AG04450 (cell line): ENCODE measurements around the gene HADHB. TPM values are rescaled to one million over a fixed set of nuclear protein-coding genes. Genes with fewer than 3 reads are reported as not detected.

Experiments
- CTCF ChIA-PET: fragments of 300-600, 350-600 bp; formaldehyde crosslinking; extraction: SDS; loops from one replicate; lab custom pipeline; 2022; ENCODE audit warnings: antibody characterized with exemption, inconsistent platforms; lab: Charles Lee
- POLR2A ChIA-PET: fragments of 350-600 bp; formaldehyde crosslinking; extraction: SDS; loops from one replicate; lab custom pipeline; 2021; ENCODE audit warnings: antibody characterized with exemption, inconsistent platforms; lab: Yijun Ruan, JAX
- DNase-seq: peaks from one replicate; pipeline ENCODE4 v3.0.0-alpha.2; 2011; ENCODE audit warnings: low read depth, low spot score
- H3K27ac ChIP-seq: one replicate; pipeline ENCODE4 v1.5.1; 2012; ENCODE audit warnings: low read depth, low read length, control low read depth
- H3K27me3 ChIP-seq: one replicate; pipeline ENCODE4 v1.6.0; 2012; ENCODE audit warnings: low read length; ENCODE audit not compliant: control insufficient read depth, insufficient read depth
- H3K4me3 ChIP-seq: 2 replicates; pipeline ENCODE4 v1.5.1; 2011; ENCODE audit warnings: mild to moderate bottlenecking, low read depth, low read length, control low read depth
- H3K9me3 ChIP-seq: 2 replicates; pipeline ENCODE4 v1.5.1; 2012; ENCODE audit warnings: low read length; ENCODE audit not compliant: control insufficient read depth, insufficient read depth
- CTCF ChIP-seq: IDR thresholded peaks from 2 replicates; pipeline ENCODE4 v1.5.1; 2011; ENCODE audit warnings: low read depth, low read length, control low read depth, inconsistent platforms
- polyA plus RNA-seq: library from polyadenylated mRNA; depleted of rRNA; stranded (reverse); fragments of >200 nt; gene quantifications from 2 replicates; pipeline ENCODE4 v1.2.3, GENCODE V29; 2011

Gene HADHB
- polyA plus RNA-seq, 1 experiment, result 162 TPM

GRCh38 chr2:26285931-26286330 lies 41.2 kb downstream of the HADHB start:
- Histone ChIP-seq H3K27ac (no peak overlapping the region), H3K27me3 (no peaks in the 10 kb centered on the region), H3K4me3 (no peak overlapping the region), H3K9me3 (no peaks in the 10 kb centered on the region)
- DNase-seq, result no peak
- CTCF ChIA-PET, result no interaction called here
- POLR2A ChIA-PET, result no interaction called here
- TF ChIP-seq CTCF, result no peak

GRCh38 chr2:26290001-26290400 lies 45.3 kb downstream of the HADHB start:
- POLR2A ChIA-PET, result interaction anchor here (1.4 kb wide), 1 partner anchor 56 kb away, joined by 3 read pairs; no protein-coding TSS in a partner anchor
- no peaks in the 10 kb centered on the region for H3K27me3 ChIP-seq

GRCh38 chr2:26292646-26293045 lies 47.9 kb downstream of the HADHB start:
- Histone ChIP-seq H3K27me3 (no peaks in the 10 kb centered on the region), H3K4me3 (no peak overlapping the region), H3K27ac (no peak overlapping the region), H3K9me3 (no peaks in the 10 kb centered on the region)
- POLR2A ChIA-PET, result no interaction called here
- CTCF ChIA-PET, result interaction anchor here (1.5 kb wide), 1 partner anchor 37 kb away, joined by 7 read pairs; no protein-coding TSS in a partner anchor
- no peak for TF ChIP-seq CTCF
- no peak for DNase-seq

More at GRCh38 chr2:26290001-26290400, 45.3 kb downstream of the HADHB start:
- no peak for TF ChIP-seq CTCF
- Histone ChIP-seq H3K9me3 (no peaks in the 10 kb centered on the region), H3K27ac (no peak overlapping the region), H3K4me3 (no peak overlapping the region)
- CTCF ChIA-PET, result no interaction called here
- DNase-seq, result no peak

GRCh38 chr2:26295511-26295910 lies 50.8 kb downstream of the HADHB start:
- no peak overlapping the region for H3K27ac ChIP-seq
- no peak overlapping the region for H3K4me3 ChIP-seq
- no peak for DNase-seq
- no peak for TF ChIP-seq CTCF
- no peaks in the 10 kb centered on the region for H3K9me3 ChIP-seq
- H3K27me3 ChIP-seq, result no peaks in the 10 kb centered on the region
- ChIA-PET POLR2A (no interaction called here), CTCF (interaction anchor here (0.7 kb wide), 1 partner anchor 133 kb away, joined by 3 read pairs; no protein-coding TSS in a partner anchor)

GRCh38 chr2:26297061-26297460 lies 52.3 kb downstream of the HADHB start:
- Histone ChIP-seq H3K27me3 (no peaks in the 10 kb centered on the region), H3K27ac (no peak overlapping the region), H3K4me3 (no peak overlapping the region), H3K9me3 (no peaks in the 10 kb centered on the region)
- CTCF ChIA-PET, result no interaction called here
- no peak for DNase-seq
- no peak for TF ChIP-seq CTCF
- POLR2A ChIA-PET, result no interaction called here
